ENCODE results near the gene SIGMAR1. TPM values are rescaled to one million over a fixed set of nuclear protein-coding genes. Genes with fewer than 3 reads are reported as not detected.

SIGMAR1 gene
- total RNA-seq, 1 donor from 2014 or later = 64.6 TPM

- H3K4me3 Mint-ChIP-seq (ENCODE audit: low read depth) = no peak overlapping the region
- DNase-seq (ENCODE audit: low spot score, unreplicated experiment) = no peak
- H3K9me3 Mint-ChIP-seq (ENCODE audit: low read depth) = no peaks in the 10 kb centered on the region
Observed at GRCh38 chr9:34623374-34624235, 14.0 kb downstream of the SIGMAR1 start.

GRCh38 chr9:34620061-34620994 is 17.3 kb downstream of the SIGMAR1 start, which contains the start of gene DCTN3:
TSS of gene DCTN3 (minus strand) at chr9:34620495. CDS start at chr9:34620464, 31 bp downstream.
- no peak for TF ChIP-seq CTCF (IDR thresholded peaks at IDR 0.05; ENCODE audit: unreplicated experiment)
- H3K4me3 Mint-ChIP-seq (ENCODE audit: low read depth) = peak within 1 kb of the TSS; percentile 91
- DNase-seq (ENCODE audit: low spot score, unreplicated experiment) = peak; percentile 67

More at GRCh38 chr9:34623374-34624235, 14.0 kb downstream of the SIGMAR1 start:
- Mint-ChIP-seq H3K27me3 (peaks cover 14% of the 10 kb centered on the region), H3K4me1 (ENCODE audit: low read depth) (peaks cover 38% of the 10 kb centered on the region), H3K27ac (no peak overlapping the region), H3K36me3 (ENCODE audit: insufficient read depth) (no peaks in the 10 kb centered on the region)
- no peak for TF ChIP-seq CTCF (IDR thresholded peaks at IDR 0.05; ENCODE audit: unreplicated experiment)

GRCh38 chr9:34615132-34615531 is 22.5 kb downstream of the SIGMAR1 start:
- no peak overlapping the region for H3K4me3 Mint-ChIP-seq (ENCODE audit: low read depth)
- no peaks in the 10 kb centered on the region for H3K9me3 Mint-ChIP-seq (ENCODE audit: low read depth)
- no peak for TF ChIP-seq CTCF (IDR thresholded peaks at IDR 0.05; ENCODE audit: unreplicated experiment)
- peaks cover 20% of the 10 kb centered on the region for H3K4me1 Mint-ChIP-seq (ENCODE audit: low read depth)
- H3K27me3 Mint-ChIP-seq = no peaks in the 10 kb centered on the region
- peaks cover 10% of the 10 kb centered on the region for H3K36me3 Mint-ChIP-seq (ENCODE audit: insufficient read depth)
- H3K27ac Mint-ChIP-seq = no peak overlapping the region
- DNase-seq (ENCODE audit: low spot score, unreplicated experiment) = no peak

More at GRCh38 chr9:34620061-34620994, 17.3 kb downstream of the SIGMAR1 start, which contains the start of gene DCTN3:
- Mint-ChIP-seq H3K27ac (peak within 1 kb of the TSS; percentile 91), H3K36me3 (ENCODE audit: insufficient read depth) (peaks cover 8% of the 10 kb centered on the region), H3K27me3 (no peaks in the 10 kb centered on the region), H3K9me3 (ENCODE audit: low read depth) (no peaks in the 10 kb centered on the region), H3K4me1 (ENCODE audit: low read depth) (peaks cover 20% of the 10 kb centered on the region)

- no peaks in the 10 kb centered on the region for H3K9me3 Mint-ChIP-seq (ENCODE audit: low read depth)
- TF ChIP-seq CTCF (IDR thresholded peaks at IDR 0.05; ENCODE audit: unreplicated experiment) = peak; percentile 90
- H3K27ac Mint-ChIP-seq = peak overlapping the region; percentile 81
- peak overlapping the region; percentile 75 for H3K4me3 Mint-ChIP-seq (ENCODE audit: low read depth)
- DNase-seq (ENCODE audit: low spot score, unreplicated experiment) = peak; percentile 64
- peaks cover 10% of the 10 kb centered on the region for H3K36me3 Mint-ChIP-seq (ENCODE audit: insufficient read depth)
- no peaks in the 10 kb centered on the region for H3K27me3 Mint-ChIP-seq
- H3K4me1 Mint-ChIP-seq (ENCODE audit: low read depth) = peaks cover 9% of the 10 kb centered on the region
Observed at GRCh38 chr9:34612788-34613390, 24.7 kb downstream of the SIGMAR1 start.

All from progenitor cell of endocrine pancreas (in vitro differentiated cells).